ENCODE data around the gene CPVL.
A peak's percentile ranks its signal among the peaks of the same experiment; 100 is the strongest.
"Not testable (repeated sequence)": the region's sequence is repeated elsewhere in the genome, so short reads cannot be mapped to it uniquely, and the experiment has no call there.

The CPVL gene

GRCh38 chr7:29116361-29117200 lies 29.8 kb downstream of the CPVL start:
- DNase-seq (ENCODE audit: low spot score) = no peak

- no peak for DNase-seq (ENCODE audit: low spot score)
These were observed 30.6 kb downstream of the CPVL start for GRCh38 chr7:29115753-29116152.

GRCh38 chr7:29115130-29115687 lies 31.1 kb downstream of the CPVL start:
- no peak for DNase-seq (ENCODE audit: low spot score)

- DNase-seq (ENCODE audit: low spot score) = not testable (repeated sequence)
These were observed 32.1 kb downstream of the CPVL start for GRCh38 chr7:29114266-29114665.

GRCh38 chr7:29113384-29114102 lies 32.8 kb downstream of the CPVL start:
- peak; percentile 21 for DNase-seq (ENCODE audit: low spot score)

- no peak for DNase-seq (ENCODE audit: low spot score)
These were observed 33.6 kb downstream of the CPVL start for GRCh38 chr7:29112721-29113120.

GRCh38 chr7:29109899-29110298 lies 36.4 kb downstream of the CPVL start:
- no peak for DNase-seq (ENCODE audit: low spot score)

- no peak for DNase-seq (ENCODE audit: low spot score)
These were observed 37.0 kb downstream of the CPVL start for GRCh38 chr7:29109358-29109757.

GRCh38 chr7:29107056-29107455 lies 39.3 kb downstream of the CPVL start:
- no peak for DNase-seq (ENCODE audit: low spot score)

- no peak for DNase-seq (ENCODE audit: low spot score)
These were observed 39.7 kb downstream of the CPVL start for GRCh38 chr7:29106669-29106988.

GRCh38 chr7:29105752-29106668 lies 40.3 kb downstream of the CPVL start:
- DNase-seq (ENCODE audit: low spot score) = peak; percentile 46

GRCh38 chr7:29105191-29105590 lies 41.1 kb downstream of the CPVL start:
- DNase-seq (ENCODE audit: low spot score) = no peak

- DNase-seq (ENCODE audit: low spot score) = peak; percentile 49
These were observed 43.7 kb downstream of the CPVL start for GRCh38 chr7:29102558-29103151.

GRCh38 chr7:29100924-29101323 lies 45.4 kb downstream of the CPVL start:
- DNase-seq (ENCODE audit: low spot score) = no peak

- no peak for DNase-seq (ENCODE audit: low spot score)
These were observed 46.2 kb downstream of the CPVL start for GRCh38 chr7:29099896-29100847.

- no peak for DNase-seq (ENCODE audit: low spot score)
These were observed 49.9 kb downstream of the CPVL start for GRCh38 chr7:29096446-29096730.

GRCh38 chr7:29095631-29096445 lies 50.5 kb downstream of the CPVL start:
- DNase-seq (ENCODE audit: low spot score) = no peak

GRCh38 chr7:29093091-29093490 lies 53.2 kb downstream of the CPVL start:
- DNase-seq (ENCODE audit: low spot score) = not testable (repeated sequence)

GRCh38 chr7:29091715-29092114 lies 54.6 kb downstream of the CPVL start:
- DNase-seq (ENCODE audit: low spot score) = peak; percentile 11
